ENCODE results near the gene FKBP4. TPM values are rescaled to one million over a fixed set of nuclear protein-coding genes. Genes with fewer than 3 reads are reported as not detected.

Gene FKBP4
- total and polyA plus RNA-seq, 9 of the 15 experiments (the other 6 are each of a cell fraction or from before 2014, with no cell fraction given): 16.3 to 154 (median 90.1) TPM

DNA sequence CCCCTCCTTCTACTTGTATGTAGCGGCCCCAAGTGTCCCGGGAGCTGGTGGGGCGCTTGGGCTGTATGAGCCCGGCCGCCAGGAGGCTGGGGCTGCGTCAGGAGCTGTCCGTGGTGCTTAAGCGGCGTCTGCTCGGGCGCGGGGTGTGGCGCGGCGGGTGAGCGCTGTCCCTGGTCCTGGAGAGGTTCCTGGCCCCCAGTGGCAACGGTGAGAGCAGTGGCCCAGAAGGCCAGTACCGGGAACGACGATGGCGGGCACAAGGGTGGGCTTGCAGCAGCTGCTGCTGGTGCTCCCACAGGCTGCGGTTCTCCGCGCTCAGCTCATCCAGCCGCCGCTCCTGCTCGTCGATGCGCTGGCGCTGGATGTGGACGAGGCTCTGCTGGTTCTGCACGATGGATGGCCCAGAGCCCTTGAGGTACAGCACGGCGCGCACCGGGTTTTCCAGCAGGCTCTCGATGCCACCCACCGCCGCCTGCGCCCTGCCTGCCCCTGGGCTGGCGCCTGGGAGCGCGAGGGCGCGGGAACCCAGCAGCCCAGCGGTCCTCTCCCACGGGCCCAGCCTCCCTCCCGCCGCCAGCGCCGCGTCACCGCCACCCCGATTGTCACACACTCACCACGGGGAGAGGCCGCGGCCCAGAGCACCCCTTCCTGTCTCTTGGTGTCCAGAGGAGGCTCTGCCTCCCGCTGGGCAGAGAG is 41.9 kb upstream of the FKBP4 start (continued):
- TF ChIP-seq ZNF184 (CRISPR knock-in tag; IDR thresholded peaks at IDR 0.05): 0 out of 2 replicates have a peak, but pooled peaks have one; percentile 21
- peak; percentile 65 for TF ChIP-seq SAP30 (IDR thresholded peaks at IDR 0.05; ENCODE audit: borderline replicate concordance, insufficient read depth, low read depth, low read length, poor library complexity, severe bottlenecking)
- TF ChIP-seq ZFX (CRISPR knock-in tag; IDR thresholded peaks at IDR 0.05): peak; percentile 41; the same call in 1 of the 2 replicates
- TF ChIP-seq CHCHD3 (CRISPR knock-in tag; IDR thresholded peaks at IDR 0.05): no peak
- peak; percentile 85 for TF ChIP-seq ZNF766 (CRISPR knock-in tag; conservative IDR thresholded peaks at IDR 0.05)
- TF ChIP-seq, protein P1, sequence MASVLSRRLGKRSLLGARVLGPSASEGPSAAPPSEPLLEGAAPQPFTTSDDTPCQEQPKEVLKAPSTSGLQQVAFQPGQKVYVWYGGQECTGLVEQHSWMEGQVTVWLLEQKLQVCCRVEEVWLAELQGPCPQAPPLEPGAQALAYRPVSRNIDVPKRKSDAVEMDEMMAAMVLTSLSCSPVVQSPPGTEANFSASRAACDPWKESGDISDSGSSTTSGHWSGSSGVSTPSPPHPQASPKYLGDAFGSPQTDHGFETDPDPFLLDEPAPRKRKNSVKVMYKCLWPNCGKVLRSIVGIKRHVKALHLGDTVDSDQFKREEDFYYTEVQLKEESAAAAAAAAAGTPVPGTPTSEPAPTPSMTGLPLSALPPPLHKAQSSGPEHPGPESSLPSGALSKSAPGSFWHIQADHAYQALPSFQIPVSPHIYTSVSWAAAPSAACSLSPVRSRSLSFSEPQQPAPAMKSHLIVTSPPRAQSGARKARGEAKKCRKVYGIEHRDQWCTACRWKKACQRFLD (CRISPR knock-in tag; IDR thresholded peaks at IDR 0.05): peak; percentile 48; the same call in 1 of the 2 replicates
- TF ChIP-seq NR1H2 (CRISPR knock-in tag; IDR thresholded peaks at IDR 0.05): peak; percentile 98
- TF ChIP-seq, protein P2, sequence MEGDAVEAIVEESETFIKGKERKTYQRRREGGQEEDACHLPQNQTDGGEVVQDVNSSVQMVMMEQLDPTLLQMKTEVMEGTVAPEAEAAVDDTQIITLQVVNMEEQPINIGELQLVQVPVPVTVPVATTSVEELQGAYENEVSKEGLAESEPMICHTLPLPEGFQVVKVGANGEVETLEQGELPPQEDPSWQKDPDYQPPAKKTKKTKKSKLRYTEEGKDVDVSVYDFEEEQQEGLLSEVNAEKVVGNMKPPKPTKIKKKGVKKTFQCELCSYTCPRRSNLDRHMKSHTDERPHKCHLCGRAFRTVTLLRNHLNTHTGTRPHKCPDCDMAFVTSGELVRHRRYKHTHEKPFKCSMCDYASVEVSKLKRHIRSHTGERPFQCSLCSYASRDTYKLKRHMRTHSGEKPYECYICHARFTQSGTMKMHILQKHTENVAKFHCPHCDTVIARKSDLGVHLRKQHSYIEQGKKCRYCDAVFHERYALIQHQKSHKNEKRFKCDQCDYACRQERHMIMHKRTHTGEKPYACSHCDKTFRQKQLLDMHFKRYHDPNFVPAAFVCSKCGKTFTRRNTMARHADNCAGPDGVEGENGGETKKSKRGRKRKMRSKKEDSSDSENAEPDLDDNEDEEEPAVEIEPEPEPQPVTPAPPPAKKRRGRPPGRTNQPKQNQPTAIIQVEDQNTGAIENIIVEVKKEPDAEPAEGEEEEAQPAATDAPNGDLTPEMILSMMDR (IDR thresholded peaks at IDR 0.05 in 2 of 3, conservative IDR thresholded peaks at IDR 0.05 in 1 of 3; ENCODE audit: insufficient read depth in 2 of 3, low read depth in 1 of 3, low read length in 3 of 3): peak in 1 of 3 experiments; percentile 14; a peak in 1 of 6 replicates
- TF ChIP-seq CBX3 (IDR thresholded peaks at IDR 0.05; ENCODE audit: borderline replicate concordance in 1 of 2, low read length in 2 of 2): 0 out of 3 replicates have a peak, but pooled peaks of 1 of the 2 experiments have one; percentile 51
- TF ChIP-seq CBFB (CRISPR knock-in tag; IDR thresholded peaks at IDR 0.05): no peak
- peak in 1 of 3 experiments; percentile 12 for TF ChIP-seq YY1 (IDR thresholded peaks at IDR 0.05; ENCODE audit: borderline replicate concordance in 1 of 3, control insufficient read depth in 1 of 3, extremely low read depth in 1 of 3, insufficient read depth in 3 of 3, insufficient read length in 1 of 3, insufficient replicate concordance in 2 of 3, low read depth in 1 of 3, low read length in 2 of 3)
- no peak for TF ChIP-seq JUND (IDR thresholded peaks at IDR 0.05; ENCODE audit: borderline replicate concordance, low read depth, low read length)
- TF ChIP-seq JUND (tag; IDR thresholded peaks at IDR 0.05; ENCODE audit: borderline replicate concordance, low read depth, low read length): peak; percentile 14; the same call in 1 of the 3 replicates
- TF ChIP-seq HCFC1 (IDR thresholded peaks at IDR 0.05; ENCODE audit: low read depth, low read length): peak; percentile 46; the same call in 1 of the 2 replicates
- TF ChIP-seq NELFE (IDR thresholded peaks at IDR 0.05; ENCODE audit: insufficient read depth, insufficient read length): no peak
- TF ChIP-seq MYNN (IDR thresholded peaks at IDR 0.05): no peak
- peak; percentile 82 for TF ChIP-seq MYNN (CRISPR knock-in tag; IDR thresholded peaks at IDR 0.05)
- no peak for TF ChIP-seq ZNF134 (CRISPR knock-in tag; conservative IDR thresholded peaks at IDR 0.05)
- TF ChIP-seq GABPB1 (CRISPR knock-in tag; IDR thresholded peaks at IDR 0.05): peak; percentile 85
- peak; percentile 93; the same call in 1 of the 2 replicates for TF ChIP-seq IRF1 (CRISPR knock-in tag; IDR thresholded peaks at IDR 0.05; ENCODE audit: borderline replicate concordance)
- TF ChIP-seq DMBX1 (CRISPR knock-in tag; IDR thresholded peaks at IDR 0.05; ENCODE audit: borderline replicate concordance): peak; percentile 96
- no peak for TF ChIP-seq FOXK2 (conservative IDR thresholded peaks at IDR 0.05 in 1 of 2, IDR thresholded peaks at IDR 0.05 in 1 of 2; ENCODE audit: low read depth in 2 of 2)
